ENCODE results near the gene DACH1. TPM values are rescaled to one million over a fixed set of nuclear protein-coding genes. Genes with fewer than 3 reads are reported as not detected.

Gene DACH1
- total RNA-seq, 5 donors from 2014 or later (not counting 1 experiment from before 2014, with no cell fraction given), result 0.13 to 1.2 (median 0.23) TPM

- CTCF ChIA-PET, result no interaction called here
- H3K4me1 ChIP-seq (ENCODE audit: control insufficient read depth in 1 of 2, extremely low read depth in 1 of 2, insufficient read depth in 2 of 2, low read length in 2 of 2), result peaks cover 8 to 22% of the 10 kb centered on the region in 2 experiments
- DNase-seq, result peak in 6 of 35 experiments; percentile 11 to 38 (median 27)
- 8% methylated on average over 29 of the region's 39 CpGs for WGBS (ENCODE audit: insufficient coverage)
- H3K9me3 Mint-ChIP-seq, result no peaks in the 10 kb centered on the region
- ATAC-seq (replicated peaks in 1 of 4), result peak in 2 of 4 experiments; percentile 40 to 66
- H3K27me3 Mint-ChIP-seq, result peaks cover 25 to 44% of the 10 kb centered on the region in 2 donors
- no peaks in the 10 kb centered on the region for H3K9me3 ChIP-seq
- no peak overlapping the region for H3K27ac Mint-ChIP-seq
- POLR2A ChIA-PET, result no interaction called here
- no peak overlapping the region for H3K27ac ChIP-seq (ENCODE audit: low read length)
- H3K36me3 Mint-ChIP-seq, result no peaks in the 10 kb centered on the region
- H3K4me1 Mint-ChIP-seq, result peaks cover 24 to 31% (median 28%) of the 10 kb centered on the region in 3 donors
- peaks cover 0 to 34% of the 10 kb centered on the region in 2 experiments for H3K27me3 ChIP-seq (replicated peaks in 1 of 2; ENCODE audit: control insufficient read depth in 2 of 2, extremely low read depth in 1 of 2, insufficient read depth in 2 of 2, low read length in 1 of 2)
- H3K4me3 ChIP-seq (ENCODE audit: control insufficient read depth in 1 of 2, extremely low read depth in 1 of 2, low read length in 1 of 2), result peak overlapping the region; percentile 36 to 98
- H3K4me3 Mint-ChIP-seq, result peak overlapping the region; percentile 78 to 86 (median 80)
- no peaks in the 10 kb centered on the region for H3K36me3 ChIP-seq (ENCODE audit: control insufficient read depth in 2 of 2, extremely low read depth in 1 of 2, insufficient read depth in 1 of 2, low read length in 1 of 2)
These were observed 2.7 kb downstream of the DACH1 start for GRCh38 chr13:71864094-71864985.

- Mint-ChIP-seq H3K4me1 (peaks cover 24 to 31% (median 28%) of the 10 kb centered on the region in 3 donors), H3K4me3 (peak overlapping the region in 1 of 3 donors; percentile 86), H3K36me3 (no peaks in the 10 kb centered on the region), H3K9me3 (no peaks in the 10 kb centered on the region), H3K27ac (no peak overlapping the region), H3K27me3 (peaks cover 27 to 41% of the 10 kb centered on the region in 2 donors)
- ATAC-seq (replicated peaks in 1 of 4) (no peak), DNase-seq (no peak)
- Histone ChIP-seq H3K27ac (ENCODE audit: low read length) (no peak overlapping the region), H3K4me1 (ENCODE audit: control insufficient read depth in 1 of 2, extremely low read depth in 1 of 2, insufficient read depth in 2 of 2, low read length in 2 of 2) (peaks cover 8 to 22% of the 10 kb centered on the region in 2 experiments), H3K36me3 (ENCODE audit: control insufficient read depth in 2 of 2, extremely low read depth in 1 of 2, insufficient read depth in 1 of 2, low read length in 1 of 2) (no peaks in the 10 kb centered on the region), H3K27me3 (replicated peaks in 1 of 2; ENCODE audit: control insufficient read depth in 2 of 2, extremely low read depth in 1 of 2, insufficient read depth in 2 of 2, low read length in 1 of 2) (peaks cover 0 to 34% of the 10 kb centered on the region in 2 experiments), H3K9me3 (no peaks in the 10 kb centered on the region), H3K4me3 (ENCODE audit: control insufficient read depth in 1 of 2, extremely low read depth in 1 of 2, low read length in 1 of 2) (no peak overlapping the region)
- POLR2A ChIA-PET, result no interaction called here
- CTCF ChIA-PET, result no interaction called here
- whole genome bisulfite sequencing (ENCODE audit: insufficient coverage), result no CpG with 5 or more reads among the region's 4 CpGs
These were observed 3.6 kb downstream of the DACH1 start for GRCh38 chr13:71863254-71863865.

- no peaks in the 10 kb centered on the region for H3K9me3 ChIP-seq
- H3K36me3 Mint-ChIP-seq, result no peaks in the 10 kb centered on the region
- H3K4me1 Mint-ChIP-seq, result peaks cover 20 to 29% (median 27%) of the 10 kb centered on the region in 3 donors
- no peaks in the 10 kb centered on the region for H3K36me3 ChIP-seq (ENCODE audit: control insufficient read depth in 2 of 2, extremely low read depth in 1 of 2, insufficient read depth in 1 of 2, low read length in 1 of 2)
- CTCF ChIA-PET, result no interaction called here
- H3K4me3 Mint-ChIP-seq, result no peak overlapping the region
- no peak overlapping the region for H3K4me3 ChIP-seq (ENCODE audit: control insufficient read depth in 1 of 2, extremely low read depth in 1 of 2, low read length in 1 of 2)
- no CpG with 5 or more reads among the region's 2 CpGs for WGBS (ENCODE audit: insufficient coverage)
- H3K4me1 ChIP-seq (ENCODE audit: control insufficient read depth in 1 of 2, extremely low read depth in 1 of 2, insufficient read depth in 2 of 2, low read length in 2 of 2), result peaks cover 8 to 22% of the 10 kb centered on the region in 2 experiments
- peaks cover 27 to 36% of the 10 kb centered on the region in 2 donors for H3K27me3 Mint-ChIP-seq
- no peak for DNase-seq
- peaks cover 0 to 33% of the 10 kb centered on the region in 2 experiments for H3K27me3 ChIP-seq (replicated peaks in 1 of 2; ENCODE audit: control insufficient read depth in 2 of 2, extremely low read depth in 1 of 2, insufficient read depth in 2 of 2, low read length in 1 of 2)
- no peak overlapping the region for H3K27ac Mint-ChIP-seq
- no peak overlapping the region for H3K27ac ChIP-seq (ENCODE audit: low read length)
- POLR2A ChIA-PET, result no interaction called here
- H3K9me3 Mint-ChIP-seq, result no peaks in the 10 kb centered on the region
- no peak for ATAC-seq (replicated peaks in 1 of 4)
These were observed 4.5 kb downstream of the DACH1 start for GRCh38 chr13:71862459-71862943.

GRCh38 chr13:71861769-71862458 is 5.1 kb downstream of the DACH1 start:
- H3K36me3 Mint-ChIP-seq, result no peaks in the 10 kb centered on the region
- no CpG with 5 or more reads among the region's 2 CpGs for WGBS (ENCODE audit: insufficient coverage)

GRCh38 chr13:71860547-71861138 is 6.4 kb downstream of the DACH1 start:
- H3K4me1 ChIP-seq (ENCODE audit: control insufficient read depth in 1 of 2, extremely low read depth in 1 of 2, insufficient read depth in 2 of 2, low read length in 2 of 2), result peaks cover 8 to 13% of the 10 kb centered on the region in 2 experiments
- POLR2A ChIA-PET, result interaction anchor here in 1 of 2 donors (0.6 kb wide), 1 partner anchor 250 kb away, joined by 6 read pairs; no protein-coding TSS in a partner anchor
- no peak overlapping the region for H3K4me3 ChIP-seq (ENCODE audit: control insufficient read depth in 1 of 2, extremely low read depth in 1 of 2, low read length in 1 of 2)
- DNase-seq (no peak), ATAC-seq (replicated peaks in 1 of 4) (no peak)
- Mint-ChIP-seq H3K9me3 (no peaks in the 10 kb centered on the region), H3K4me1 (peaks cover 14 to 19% (median 15%) of the 10 kb centered on the region in 3 donors), H3K27ac (no peak overlapping the region), H3K36me3 (no peaks in the 10 kb centered on the region), H3K27me3 (peaks cover 23 to 24% of the 10 kb centered on the region in 2 donors), H3K4me3 (no peak overlapping the region)
- WGBS (ENCODE audit: insufficient coverage), result no CpG with 5 or more reads among the region's 3 CpGs
- H3K9me3 ChIP-seq, result no peaks in the 10 kb centered on the region
- H3K27ac ChIP-seq (ENCODE audit: low read length), result no peak overlapping the region
- H3K36me3 ChIP-seq (ENCODE audit: control insufficient read depth in 2 of 2, extremely low read depth in 1 of 2, insufficient read depth in 1 of 2, low read length in 1 of 2), result no peaks in the 10 kb centered on the region
- H3K27me3 ChIP-seq (replicated peaks in 1 of 2; ENCODE audit: control insufficient read depth in 2 of 2, extremely low read depth in 1 of 2, insufficient read depth in 2 of 2, low read length in 1 of 2), result peaks cover 0 to 18% of the 10 kb centered on the region in 2 experiments
- CTCF ChIA-PET, result no interaction called here

More at GRCh38 chr13:71861769-71862458, 5.1 kb downstream of the DACH1 start:
- CTCF ChIA-PET, result no interaction called here
- Histone ChIP-seq H3K36me3 (ENCODE audit: control insufficient read depth in 2 of 2, extremely low read depth in 1 of 2, insufficient read depth in 1 of 2, low read length in 1 of 2) (no peaks in the 10 kb centered on the region), H3K27me3 (replicated peaks in 1 of 2; ENCODE audit: control insufficient read depth in 2 of 2, extremely low read depth in 1 of 2, insufficient read depth in 2 of 2, low read length in 1 of 2) (peaks cover 0 to 28% of the 10 kb centered on the region in 2 experiments), H3K9me3 (no peaks in the 10 kb centered on the region), H3K4me1 (ENCODE audit: control insufficient read depth in 1 of 2, extremely low read depth in 1 of 2, insufficient read depth in 2 of 2, low read length in 2 of 2) (peaks cover 8 to 18% of the 10 kb centered on the region in 2 experiments), H3K27ac (ENCODE audit: low read length) (no peak overlapping the region), H3K4me3 (ENCODE audit: control insufficient read depth in 1 of 2, extremely low read depth in 1 of 2, low read length in 1 of 2) (no peak overlapping the region)
- Mint-ChIP-seq H3K4me1 (peaks cover 14 to 23% (median 21%) of the 10 kb centered on the region in 3 donors), H3K9me3 (no peaks in the 10 kb centered on the region), H3K4me3 (no peak overlapping the region), H3K27ac (no peak overlapping the region), H3K27me3 (peaks cover 24 to 30% of the 10 kb centered on the region in 2 donors)
- ATAC-seq (replicated peaks in 1 of 4) (no peak), DNase-seq (no peak)
- POLR2A ChIA-PET, result no interaction called here
